H9 (cell line): ENCODE measurements around the gene ZBTB12. TPM values are rescaled to one million over a fixed set of nuclear protein-coding genes. Genes with fewer than 3 reads are reported as not detected.

Source experiments
- DNase-seq: peaks from one replicate; pipeline ENCODE4 v3.0.0-alpha.2; 2017
- H2AFZ ChIP-seq: one replicate; pipeline ENCODE4 v1.6.1; 2013; ENCODE audit warnings: mild to moderate bottlenecking, low read length, control low read depth, moderate library complexity
- H2AK5ac ChIP-seq: 2 replicates; pipeline ENCODE4 v1.6.1; 2013; ENCODE audit warnings: low read length, control low read depth, mixed read lengths; ENCODE audit not compliant: insufficient read length
- H2BK120ac ChIP-seq: one replicate; pipeline ENCODE4 v1.6.1; 2013; ENCODE audit warnings: low read depth, mild to moderate bottlenecking, low read length, control low read depth, inconsistent platforms; ENCODE audit not compliant: poor library complexity, severe bottlenecking
- H2BK12ac ChIP-seq: 2 replicates; pipeline ENCODE4 v1.6.1; 2013; ENCODE audit warnings: low read length, control low read depth, mixed read lengths, low read depth; ENCODE audit not compliant: insufficient read length
- H2BK15ac ChIP-seq: 2 replicates; pipeline ENCODE4 v1.6.1; 2013; ENCODE audit warnings: low read depth, low read length, control low read depth
- H2BK20ac ChIP-seq: one replicate; pipeline ENCODE4 v1.6.1; 2013; ENCODE audit warnings: low read depth, mild to moderate bottlenecking, low read length, control low read depth, inconsistent platforms; ENCODE audit not compliant: poor library complexity, severe bottlenecking
- H2BK5ac ChIP-seq: 2 replicates; pipeline ENCODE4 v1.6.1; 2013; ENCODE audit warnings: low read length, control low read depth, mixed read lengths; ENCODE audit not compliant: insufficient read length
- H3K14ac ChIP-seq: 2 replicates; pipeline ENCODE4 v1.6.1; 2013; ENCODE audit warnings: low read length, control low read depth; ENCODE audit not compliant: insufficient read depth
- H3K18ac ChIP-seq: 2 replicates; pipeline ENCODE4 v1.6.1; 2013; ENCODE audit warnings: low read depth, mild to moderate bottlenecking, mixed read lengths, low read length, control low read depth; ENCODE audit not compliant: insufficient read length
- H3K23ac ChIP-seq: 2 replicates; pipeline ENCODE4 v1.6.1; 2013; ENCODE audit warnings: low read length, control low read depth, mixed read lengths, low read depth; ENCODE audit not compliant: insufficient read length
- H3K23me2 ChIP-seq: 2 replicates; pipeline ENCODE4 v1.6.1; 2013; ENCODE audit warnings: low read depth, mild to moderate bottlenecking, mixed read lengths, low read length, control low read depth; ENCODE audit not compliant: insufficient read length, poor library complexity, severe bottlenecking
- H3K27ac ChIP-seq: 2 replicates; pipeline ENCODE4 v1.5.1; 2013; ENCODE audit warnings: low read length, control low read depth, mixed read lengths, low read depth; ENCODE audit not compliant: insufficient read length
- H3K27me3 ChIP-seq: 2 replicates; pipeline ENCODE4 v1.6.1; 2013; ENCODE audit warnings: low read length, control low read depth, inconsistent platforms; ENCODE audit not compliant: insufficient read depth
- H3K4ac ChIP-seq: 2 replicates; pipeline ENCODE4 v1.6.1; 2013; ENCODE audit warnings: low read depth, mild to moderate bottlenecking, control low read depth, inconsistent platforms, low read length, moderate library complexity
- H3K4me1 ChIP-seq: 2 replicates; pipeline ENCODE4 v1.6.1; 2013; ENCODE audit warnings: low read length, control low read depth, inconsistent platforms; ENCODE audit not compliant: insufficient read depth
- H3K4me2 ChIP-seq: 2 replicates; pipeline ENCODE4 v1.6.1; 2013; ENCODE audit warnings: low read length, control low read depth, mixed read lengths; ENCODE audit not compliant: insufficient read length, insufficient read depth
- H3K56ac ChIP-seq: 2 replicates; pipeline ENCODE4 v1.6.1; 2013; ENCODE audit warnings: low read depth, mild to moderate bottlenecking, mixed read lengths, low read length, control low read depth; ENCODE audit not compliant: insufficient read length
- H3K79me1 ChIP-seq: 2 replicates; pipeline ENCODE4 v1.6.1; 2013; ENCODE audit warnings: low read depth, mild to moderate bottlenecking, moderate library complexity, low read length, control low read depth, inconsistent platforms; ENCODE audit not compliant: insufficient read depth, poor library complexity, severe bottlenecking
- H3K79me2 ChIP-seq: 2 replicates; pipeline ENCODE4 v1.6.1; 2013; ENCODE audit warnings: low read length, control low read depth, inconsistent platforms; ENCODE audit not compliant: insufficient read depth
- H3K9ac ChIP-seq: 2 replicates; pipeline ENCODE4 v1.6.1; 2013; ENCODE audit warnings: low read length, control low read depth, mixed read lengths; ENCODE audit not compliant: insufficient read length; ENCODE audit errors: extremely low read depth
- H3K9me3 ChIP-seq: one replicate; pipeline ENCODE4 v1.6.1; 2013; ENCODE audit warnings: low read depth, low read length, inconsistent platforms; ENCODE audit not compliant: control insufficient read depth
- H3T11ph ChIP-seq: one replicate; pipeline ENCODE4 v1.6.1; 2013; ENCODE audit warnings: mild to moderate bottlenecking, low read length, control low read depth, inconsistent platforms
- H4K20me1 ChIP-seq: one replicate; pipeline ENCODE4 v1.6.1; 2013; ENCODE audit not compliant: control insufficient read depth, insufficient read length, insufficient read depth
- H4K5ac ChIP-seq: 2 replicates; pipeline ENCODE4 v1.6.1; 2013; ENCODE audit warnings: low read depth, mild to moderate bottlenecking, mixed read lengths, low read length, control low read depth; ENCODE audit not compliant: insufficient read length
- H4K8ac ChIP-seq: replicated peaks from 2 replicates; pipeline ENCODE4 v1.6.1; 2013; ENCODE audit warnings: low read length, control low read depth, mixed read lengths, low read depth; ENCODE audit not compliant: insufficient read length
- H4K91ac ChIP-seq: 2 replicates; pipeline ENCODE4 v1.6.1; 2013; ENCODE audit warnings: low read depth, mild to moderate bottlenecking, moderate library complexity, mixed read lengths, low read length, control low read depth; ENCODE audit not compliant: insufficient read length
- H3K27ac Mint-ChIP-seq, 3 experiments: 2 replicates in 2 of 3; 3 replicates in 1 of 3; pipeline ENCODE4 v1.8.0; 2020 to 2021; ENCODE audit warnings: mixed read lengths in 3 of 3, mild to moderate bottlenecking in 1 of 3, moderate library complexity in 1 of 3
- H3K27me3 Mint-ChIP-seq: 2 replicates; pipeline ENCODE4 v1.8.0; 2021; ENCODE audit warnings: low read depth, mild to moderate bottlenecking, moderate library complexity, mixed read lengths
- H3K36me3 Mint-ChIP-seq, 3 experiments: 2 replicates in 2 of 3; 3 replicates in 1 of 3; pipeline ENCODE4 v1.8.0; 2020 to 2021; ENCODE audit warnings: low read depth in 3 of 3, mixed read lengths in 3 of 3; ENCODE audit not compliant: insufficient read depth in 1 of 3
- H3K4me1 Mint-ChIP-seq, 2 experiments: 2 replicates each; pipeline ENCODE4 v1.8.0; 2020; ENCODE audit warnings: mixed read lengths in 2 of 2
- H3K4me3 Mint-ChIP-seq, 2 experiments: 2 replicates in 1 of 2; 3 replicates in 1 of 2; pipeline ENCODE4 v1.8.0; 2020 to 2021; ENCODE audit warnings: mild to moderate bottlenecking in 2 of 2, mixed read lengths in 2 of 2, moderate library complexity in 1 of 2
- H3K9me3 Mint-ChIP-seq, 2 experiments: 2 replicates in 1 of 2; 3 replicates in 1 of 2; pipeline ENCODE4 v1.8.0; 2020; ENCODE audit warnings: mild to moderate bottlenecking in 2 of 2, mixed read lengths in 2 of 2, moderate library complexity in 1 of 2
- WGBS: extraction: QIAGEN DNeasy Blood & Tissue Kit; methylation state at CpG from one replicate; pipeline ENCODE4 v1.1.7; 2013; ENCODE audit warnings: missing lambda C conversion rate, low lambda C conversion rate, mixed read lengths; ENCODE audit not compliant: insufficient read length; ENCODE audit errors: extremely low coverage; 5-methylcytosine and 5-hydroxymethylcytosine counted together
- total RNA-seq: library from RNA; stranded (reverse); gene quantifications from 2 replicates; pipeline ENCODE4 v1.2.1, GENCODE V29; 2021
- TF ChIP-seq, protein P1 (sequence below): fragments of 200-600 bp; sonication (generic); conservative IDR thresholded peaks from 3 replicates; pipeline ENCODE4 v1.8.0; 2021; ENCODE audit warnings: antibody characterized with exemption, mild to moderate bottlenecking

The ZBTB12 gene
- total RNA-seq, 1 experiment from 2014 or later = 31.0 TPM

DNA sequence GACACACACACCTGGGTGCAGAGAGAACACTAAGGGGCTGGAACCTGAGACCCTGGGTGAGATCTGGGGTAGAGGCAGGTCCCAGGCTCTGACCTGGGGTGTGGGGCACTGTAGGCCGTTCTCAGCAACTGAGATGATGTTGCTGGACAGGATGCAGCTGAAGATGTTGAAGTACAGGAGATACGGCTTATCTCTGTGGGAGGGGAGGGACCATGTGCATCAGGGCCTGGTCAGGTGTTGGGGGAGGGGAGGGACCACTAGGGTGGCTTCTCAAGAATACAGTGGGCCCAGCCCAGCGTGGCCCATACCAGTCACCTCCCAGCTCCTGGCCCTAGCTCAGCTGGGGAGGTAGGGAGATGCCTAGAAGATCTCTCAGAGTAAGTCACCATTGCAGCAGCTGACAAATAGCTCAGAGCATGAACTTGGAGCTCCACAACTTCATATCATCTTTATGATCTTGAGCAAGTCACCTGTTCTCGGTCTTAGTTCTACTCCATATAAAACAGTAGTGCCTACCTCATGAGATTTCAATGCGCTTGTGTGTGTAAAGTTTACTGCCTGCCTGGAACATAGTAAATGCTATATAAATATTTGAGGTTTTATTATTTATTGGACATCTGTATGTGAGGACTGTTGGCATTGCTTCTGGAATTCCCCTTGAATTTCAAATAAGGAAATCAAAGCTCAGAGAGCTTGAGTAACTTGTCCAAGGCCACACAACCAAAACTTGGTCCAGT, 26.9 kb downstream of the ZBTB12 start:
- Histone ChIP-seq H3K23ac (no peak overlapping the region), H4K5ac (no peak overlapping the region)
- WGBS = no CpG with 5 or more reads among the region's 5 CpGs

More for the DNA sequence above, 26.9 kb downstream of the ZBTB12 start:
- H3K36me3 Mint-ChIP-seq = peaks cover 5 to 6% (median 6%) of the 10 kb centered on the region in 3 experiments; a peak in 5 of 7 replicates
- H3K23me2 ChIP-seq = no peaks in the 10 kb centered on the region
- no peaks in the 10 kb centered on the region for H3K9me3 Mint-ChIP-seq
- no peaks in the 10 kb centered on the region for H4K20me1 ChIP-seq
- no peak overlapping the region for H2AFZ ChIP-seq
- H3K27ac ChIP-seq = no peak overlapping the region
- H3K9me3 ChIP-seq = no peaks in the 10 kb centered on the region
- no peak overlapping the region for H3K14ac ChIP-seq
- H3K4ac ChIP-seq = no peak overlapping the region
- peaks cover 12 to 41% of the 10 kb centered on the region in 2 experiments for H3K4me1 Mint-ChIP-seq
- no peak overlapping the region for H3K4me2 ChIP-seq
- H3K27me3 ChIP-seq = no peaks in the 10 kb centered on the region
- no peaks in the 10 kb centered on the region for H3K79me2 ChIP-seq
- H3K27me3 Mint-ChIP-seq = no peaks in the 10 kb centered on the region; the same call in 1 of the 2 replicates
- no peak overlapping the region for H2BK5ac ChIP-seq
- H3K79me1 ChIP-seq = no peaks in the 10 kb centered on the region
- no peak overlapping the region for H3K56ac ChIP-seq
- DNase-seq = no peak
- H3T11ph ChIP-seq = no peak overlapping the region
- H2AK5ac ChIP-seq = no peak overlapping the region
- H4K91ac ChIP-seq = no peak overlapping the region
- H3K9ac ChIP-seq = no peak overlapping the region
- no peak overlapping the region for H2BK20ac ChIP-seq
- peaks cover 3% of the 10 kb centered on the region; the same call in 1 of the 2 replicates for H3K4me1 ChIP-seq
- no peak overlapping the region for H4K8ac ChIP-seq
- no peak overlapping the region for H2BK120ac ChIP-seq
- H2BK15ac ChIP-seq = no peak overlapping the region
- no peak overlapping the region for H3K18ac ChIP-seq
- no peak overlapping the region for H3K27ac Mint-ChIP-seq
- no peak overlapping the region for H3K4me3 Mint-ChIP-seq
- TF ChIP-seq, protein P1, sequence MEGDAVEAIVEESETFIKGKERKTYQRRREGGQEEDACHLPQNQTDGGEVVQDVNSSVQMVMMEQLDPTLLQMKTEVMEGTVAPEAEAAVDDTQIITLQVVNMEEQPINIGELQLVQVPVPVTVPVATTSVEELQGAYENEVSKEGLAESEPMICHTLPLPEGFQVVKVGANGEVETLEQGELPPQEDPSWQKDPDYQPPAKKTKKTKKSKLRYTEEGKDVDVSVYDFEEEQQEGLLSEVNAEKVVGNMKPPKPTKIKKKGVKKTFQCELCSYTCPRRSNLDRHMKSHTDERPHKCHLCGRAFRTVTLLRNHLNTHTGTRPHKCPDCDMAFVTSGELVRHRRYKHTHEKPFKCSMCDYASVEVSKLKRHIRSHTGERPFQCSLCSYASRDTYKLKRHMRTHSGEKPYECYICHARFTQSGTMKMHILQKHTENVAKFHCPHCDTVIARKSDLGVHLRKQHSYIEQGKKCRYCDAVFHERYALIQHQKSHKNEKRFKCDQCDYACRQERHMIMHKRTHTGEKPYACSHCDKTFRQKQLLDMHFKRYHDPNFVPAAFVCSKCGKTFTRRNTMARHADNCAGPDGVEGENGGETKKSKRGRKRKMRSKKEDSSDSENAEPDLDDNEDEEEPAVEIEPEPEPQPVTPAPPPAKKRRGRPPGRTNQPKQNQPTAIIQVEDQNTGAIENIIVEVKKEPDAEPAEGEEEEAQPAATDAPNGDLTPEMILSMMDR = no peak
- no peak overlapping the region for H2BK12ac ChIP-seq
